IPS-NIHi7 (cell line): ENCODE data around the gene FAM200B.

Source experiments
- DNase-seq: peaks from one replicate; pipeline ENCODE4 v3.0.0; 2012; ENCODE audit warnings: mixed read lengths; ENCODE audit errors: extremely low spot score

Gene FAM200B

GRCh38 chr4:15736514-15737050 lies 55.0 kb downstream of the FAM200B start:
- DNase-seq: no peak

DNA sequence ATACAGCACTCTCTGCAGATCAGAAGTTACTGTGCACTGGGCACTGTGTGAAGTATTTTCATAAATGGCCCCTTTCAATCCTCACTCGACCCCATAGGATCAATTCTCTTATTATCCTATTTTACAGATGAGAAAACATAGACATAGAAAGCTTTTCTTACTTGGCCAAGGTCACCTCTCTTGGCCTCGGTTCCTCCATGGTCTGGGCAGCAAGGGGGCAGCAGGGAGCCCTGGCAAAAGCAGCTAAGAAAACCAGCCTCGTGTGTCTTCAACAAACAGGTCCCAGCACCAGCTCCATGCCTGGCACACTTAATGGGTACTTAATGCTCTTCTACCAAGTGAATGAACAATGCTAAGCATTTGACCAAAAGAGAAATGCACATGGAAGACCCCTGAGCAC lies 55.6 kb downstream of the FAM200B start:
- DNase-seq: no peak

DNA sequence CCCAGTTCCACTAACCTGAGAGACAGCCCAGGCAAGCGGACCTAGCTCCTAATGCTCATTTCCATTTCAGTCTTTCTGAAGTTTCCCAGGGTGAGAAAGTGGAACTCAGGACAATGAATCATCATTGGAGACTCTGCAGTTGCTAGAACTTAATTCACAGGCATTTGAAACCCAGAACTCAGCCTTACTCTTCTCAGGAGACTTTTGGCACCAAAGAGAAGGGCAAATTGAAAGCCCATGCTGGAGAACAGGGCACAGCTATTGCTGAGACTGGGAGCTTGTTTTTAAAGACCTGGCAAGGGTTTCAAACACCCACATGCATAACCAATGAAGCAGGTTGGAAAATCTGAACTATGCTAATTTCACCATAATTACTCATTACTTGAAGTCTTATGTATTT lies 57.2 kb downstream of the FAM200B start:
- DNase-seq: no peak
